Activated CD8-positive, alpha-beta memory T cell treated with anti-CD3 and anti-CD28 coated beads, Interleukin-2, amount 10 ng/mL, durations not matched to agents 7 days and 5 days (primary cell): ENCODE data around the gene MAB21L4. TPM values are rescaled to one million over a fixed set of nuclear protein-coding genes. Genes with fewer than 3 reads are reported as not detected.

Source experiments
- ATAC-seq: fragments of 150-1000 bp; cut with Tn5 transposase; one replicate; pipeline ENCODE4 v1.10.0; 2021; ENCODE audit warnings: moderate library complexity
- CTCF ChIA-PET: fragments of 350-600 bp; sonication (Branson Sonifier 250); formaldehyde crosslinking; loops from one replicate; lab custom pipeline; 2021; ENCODE audit warnings: antibody characterized with exemption; lab: Charles Lee
- DNase-seq: peaks from one replicate; pipeline ENCODE4 v3.0.0-alpha.2; 2020
- H3K27ac Mint-ChIP-seq: one replicate; pipeline ENCODE4 v1.8.0; 2021; ENCODE audit warnings: mild to moderate bottlenecking, mixed read lengths
- H3K27me3 Mint-ChIP-seq: one replicate; pipeline ENCODE4 v1.8.0; 2021; ENCODE audit warnings: mixed read lengths
- H3K36me3 Mint-ChIP-seq: one replicate; pipeline ENCODE4 v1.8.0; 2021; ENCODE audit warnings: mild to moderate bottlenecking, mixed read lengths
- H3K4me1 Mint-ChIP-seq: one replicate; pipeline ENCODE4 v1.8.0; 2021; ENCODE audit warnings: mixed read lengths
- H3K4me3 Mint-ChIP-seq: one replicate; pipeline ENCODE4 v1.8.0; 2021; ENCODE audit warnings: mild to moderate bottlenecking, moderate library complexity, mixed read lengths
- H3K9me3 Mint-ChIP-seq: one replicate; pipeline ENCODE4 v1.8.0; 2022; ENCODE audit warnings: low read depth, mixed read lengths
- total RNA-seq, 2 experiments: library from RNA; stranded (reverse); gene quantifications; one replicate each; pipeline ENCODE4 v1.2.3, GENCODE V29; 2021

MAB21L4 gene
- total RNA-seq, 2 experiments from 2014 or later, result not detected

- no peak overlapping the region for H3K4me3 Mint-ChIP-seq
- no peaks in the 10 kb centered on the region for H3K9me3 Mint-ChIP-seq
- no peaks in the 10 kb centered on the region for H3K4me1 Mint-ChIP-seq
- H3K27me3 Mint-ChIP-seq, result no peaks in the 10 kb centered on the region
- no peak overlapping the region for H3K27ac Mint-ChIP-seq
- ATAC-seq (no peak), DNase-seq (no peak)
- CTCF ChIA-PET, result interaction anchor here (1.1 kb wide), 1 partner anchor 376 kb away, joined by 3 read pairs; no protein-coding TSS in a partner anchor
- H3K36me3 Mint-ChIP-seq, result no peaks in the 10 kb centered on the region
Observed at GRCh38 chr2:240889601-240890560, 6.1 kb downstream of the MAB21L4 start.

GRCh38 chr2:240888890-240889573, 6.9 kb downstream of the MAB21L4 start:
- no peak for DNase-seq
- Mint-ChIP-seq H3K4me1 (no peaks in the 10 kb centered on the region), H3K9me3 (no peaks in the 10 kb centered on the region), H3K4me3 (no peak overlapping the region), H3K27ac (no peak overlapping the region), H3K27me3 (no peaks in the 10 kb centered on the region), H3K36me3 (no peaks in the 10 kb centered on the region)
- no peak for ATAC-seq
- CTCF ChIA-PET, result no interaction called here

- no peak for DNase-seq
- Mint-ChIP-seq H3K4me1 (no peaks in the 10 kb centered on the region), H3K27me3 (no peaks in the 10 kb centered on the region), H3K4me3 (no peak overlapping the region), H3K9me3 (no peaks in the 10 kb centered on the region), H3K36me3 (no peaks in the 10 kb centered on the region), H3K27ac (no peak overlapping the region)
- no peak for ATAC-seq
- CTCF ChIA-PET, result no interaction called here
Observed at GRCh38 chr2:240888130-240888889, 7.6 kb downstream of the MAB21L4 start.

GRCh38 chr2:240887631-240888030, 8.3 kb downstream of the MAB21L4 start:
- no peak for ATAC-seq
- Mint-ChIP-seq H3K4me3 (no peak overlapping the region), H3K27ac (no peak overlapping the region), H3K9me3 (no peaks in the 10 kb centered on the region), H3K36me3 (no peaks in the 10 kb centered on the region), H3K27me3 (no peaks in the 10 kb centered on the region), H3K4me1 (no peaks in the 10 kb centered on the region)
- CTCF ChIA-PET, result no interaction called here
- no peak for DNase-seq

GRCh38 chr2:240886678-240887609, 9.0 kb downstream of the MAB21L4 start:
- ATAC-seq (no peak), DNase-seq (no peak)
- Mint-ChIP-seq H3K27ac (no peak overlapping the region), H3K27me3 (peaks cover under 1% of the 10 kb centered on the region), H3K36me3 (no peaks in the 10 kb centered on the region), H3K4me1 (no peaks in the 10 kb centered on the region), H3K9me3 (no peaks in the 10 kb centered on the region), H3K4me3 (no peak overlapping the region)
- CTCF ChIA-PET, result no interaction called here

- H3K9me3 Mint-ChIP-seq, result no peaks in the 10 kb centered on the region
- DNase-seq (no peak), ATAC-seq (no peak)
- H3K36me3 Mint-ChIP-seq, result no peaks in the 10 kb centered on the region
- no peak overlapping the region for H3K4me3 Mint-ChIP-seq
- CTCF ChIA-PET, result no interaction called here
- H3K27me3 Mint-ChIP-seq, result peaks cover 2% of the 10 kb centered on the region
- H3K27ac Mint-ChIP-seq, result no peak overlapping the region
- H3K4me1 Mint-ChIP-seq, result no peaks in the 10 kb centered on the region
Observed at GRCh38 chr2:240886023-240886565, 9.9 kb downstream of the MAB21L4 start.

- DNase-seq (no peak), ATAC-seq (no peak)
- Mint-ChIP-seq H3K36me3 (no peaks in the 10 kb centered on the region), H3K9me3 (no peaks in the 10 kb centered on the region), H3K27ac (no peak overlapping the region), H3K27me3 (peaks cover 2% of the 10 kb centered on the region), H3K4me1 (no peaks in the 10 kb centered on the region), H3K4me3 (no peak overlapping the region)
- CTCF ChIA-PET, result no interaction called here
Observed at GRCh38 chr2:240885566-240885965, 10.4 kb downstream of the MAB21L4 start.

- ATAC-seq, result no peak
- Mint-ChIP-seq H3K27me3 (peaks cover 2% of the 10 kb centered on the region), H3K4me1 (no peaks in the 10 kb centered on the region), H3K9me3 (no peaks in the 10 kb centered on the region), H3K27ac (no peak overlapping the region), H3K36me3 (no peaks in the 10 kb centered on the region), H3K4me3 (no peak overlapping the region)
- CTCF ChIA-PET, result no interaction called here
- DNase-seq, result no peak
Observed at GRCh38 chr2:240884745-240885144, 11.2 kb downstream of the MAB21L4 start.

GRCh38 chr2:240884221-240884620, 11.7 kb downstream of the MAB21L4 start:
- H3K27me3 Mint-ChIP-seq, result peaks cover 2% of the 10 kb centered on the region
- no peaks in the 10 kb centered on the region for H3K9me3 Mint-ChIP-seq
- H3K4me1 Mint-ChIP-seq, result no peaks in the 10 kb centered on the region
- H3K27ac Mint-ChIP-seq, result no peak overlapping the region
- CTCF ChIA-PET, result no interaction called here
- DNase-seq (no peak), ATAC-seq (no peak)
- no peaks in the 10 kb centered on the region for H3K36me3 Mint-ChIP-seq
- no peak overlapping the region for H3K4me3 Mint-ChIP-seq

- no peak for DNase-seq
- no peaks in the 10 kb centered on the region for H3K9me3 Mint-ChIP-seq
- H3K36me3 Mint-ChIP-seq, result no peaks in the 10 kb centered on the region
- no peak overlapping the region for H3K4me3 Mint-ChIP-seq
- no peak for ATAC-seq
- H3K27me3 Mint-ChIP-seq, result peaks cover 2% of the 10 kb centered on the region
- H3K4me1 Mint-ChIP-seq, result no peaks in the 10 kb centered on the region
- H3K27ac Mint-ChIP-seq, result no peak overlapping the region
- CTCF ChIA-PET, result no interaction called here
Observed at GRCh38 chr2:240881913-240882312, 14.0 kb downstream of the MAB21L4 start.

- no peaks in the 10 kb centered on the region for H3K36me3 Mint-ChIP-seq
- no peak overlapping the region for H3K27ac Mint-ChIP-seq
- CTCF ChIA-PET, result no interaction called here
- H3K27me3 Mint-ChIP-seq, result peaks cover 2% of the 10 kb centered on the region
- no peak overlapping the region for H3K4me3 Mint-ChIP-seq
- ATAC-seq (no peak), DNase-seq (no peak)
- H3K4me1 Mint-ChIP-seq, result no peaks in the 10 kb centered on the region
- H3K9me3 Mint-ChIP-seq, result no peaks in the 10 kb centered on the region
Observed at GRCh38 chr2:240879105-240879504, 16.9 kb downstream of the MAB21L4 start.

- Mint-ChIP-seq H3K27me3 (peaks cover 2% of the 10 kb centered on the region), H3K4me1 (no peaks in the 10 kb centered on the region), H3K36me3 (no peaks in the 10 kb centered on the region), H3K4me3 (no peak overlapping the region), H3K9me3 (no peaks in the 10 kb centered on the region), H3K27ac (no peak overlapping the region)
- no peak for DNase-seq
- no peak for ATAC-seq
- CTCF ChIA-PET, result no interaction called here
Observed at GRCh38 chr2:240878341-240878936, 17.5 kb downstream of the MAB21L4 start.
